ENCODE data around the gene HSPG2. TPM values are rescaled to one million over a fixed set of nuclear protein-coding genes. Genes with fewer than 3 reads are reported as not detected.

HSPG2 gene
- total and polyA plus RNA-seq, 12 donors = 38.7 to 558 (median 273) TPM

- TF ChIP-seq, protein P1, sequence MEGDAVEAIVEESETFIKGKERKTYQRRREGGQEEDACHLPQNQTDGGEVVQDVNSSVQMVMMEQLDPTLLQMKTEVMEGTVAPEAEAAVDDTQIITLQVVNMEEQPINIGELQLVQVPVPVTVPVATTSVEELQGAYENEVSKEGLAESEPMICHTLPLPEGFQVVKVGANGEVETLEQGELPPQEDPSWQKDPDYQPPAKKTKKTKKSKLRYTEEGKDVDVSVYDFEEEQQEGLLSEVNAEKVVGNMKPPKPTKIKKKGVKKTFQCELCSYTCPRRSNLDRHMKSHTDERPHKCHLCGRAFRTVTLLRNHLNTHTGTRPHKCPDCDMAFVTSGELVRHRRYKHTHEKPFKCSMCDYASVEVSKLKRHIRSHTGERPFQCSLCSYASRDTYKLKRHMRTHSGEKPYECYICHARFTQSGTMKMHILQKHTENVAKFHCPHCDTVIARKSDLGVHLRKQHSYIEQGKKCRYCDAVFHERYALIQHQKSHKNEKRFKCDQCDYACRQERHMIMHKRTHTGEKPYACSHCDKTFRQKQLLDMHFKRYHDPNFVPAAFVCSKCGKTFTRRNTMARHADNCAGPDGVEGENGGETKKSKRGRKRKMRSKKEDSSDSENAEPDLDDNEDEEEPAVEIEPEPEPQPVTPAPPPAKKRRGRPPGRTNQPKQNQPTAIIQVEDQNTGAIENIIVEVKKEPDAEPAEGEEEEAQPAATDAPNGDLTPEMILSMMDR (IDR thresholded peaks at IDR 0.05) = no peak
- peak in 1 of 2 donors; percentile 55 for TF ChIP-seq POLR2A (IDR thresholded peaks at IDR 0.05)
- 28 to 54% (median 32%) methylated on average over 1 to 8 of the region's 8 CpGs for WGBS, 4 donors
- peak in 6 of 7 donors; percentile 73 to 91 (median 87) for DNase-seq
- Histone ChIP-seq H3K27ac (peak overlapping the region; percentile 69 to 87 (median 85)), H3K4me3 (no peak overlapping the region), H3K4me1 (replicated peaks in 1 of 2) (peaks cover 64 to 86% of the 10 kb centered on the region in 2 donors), H3K36me3 (replicated peaks in 1 of 2) (no peaks in the 10 kb centered on the region), H3K27me3 (no peaks in the 10 kb centered on the region), H3K9me3 (replicated peaks in 1 of 3) (no peaks in the 10 kb centered on the region)
- intact Hi-C loops (cut with DNase I) = no loop called here
Measured at GRCh38 chr1:21913258-21913657, 23.9 kb downstream of the HSPG2 start.

DNA sequence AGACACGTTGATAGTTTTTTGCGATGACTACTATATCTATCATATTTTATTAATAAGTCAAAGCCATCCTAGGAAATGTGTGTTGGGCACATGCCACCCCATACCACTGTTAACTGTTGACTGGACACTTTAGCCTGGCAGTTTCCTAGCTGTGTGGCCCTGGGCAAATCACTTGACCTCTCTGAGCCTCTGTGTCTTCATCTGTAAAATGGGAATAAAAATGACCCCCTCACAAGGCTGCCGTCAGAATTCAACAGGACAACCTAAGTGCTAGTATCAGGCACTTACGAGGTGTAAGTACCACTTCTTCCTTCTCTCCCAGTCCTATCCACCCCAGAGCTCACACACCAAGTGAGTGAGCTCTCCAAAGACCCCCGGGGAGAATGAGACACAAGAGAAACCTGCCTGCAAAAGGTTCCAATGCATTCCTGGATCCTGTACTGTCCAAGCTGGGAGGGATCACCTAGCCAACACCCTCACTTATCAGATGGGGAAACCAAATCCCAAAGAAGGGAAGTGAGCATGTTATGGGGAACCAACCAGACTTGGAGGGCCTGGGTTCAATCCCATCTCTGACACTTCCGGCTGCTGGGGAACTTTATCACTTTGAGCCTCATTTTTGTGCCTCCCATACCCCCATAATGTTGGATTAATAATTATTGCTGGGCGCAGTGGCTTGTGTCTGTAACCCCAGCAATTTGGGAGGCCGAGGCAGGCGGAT lies 24.9 kb downstream of the HSPG2 start:
- Histone ChIP-seq H3K36me3 (replicated peaks in 1 of 2) (no peaks in the 10 kb centered on the region), H3K27ac (peak overlapping the region; percentile 69 to 87 (median 85)), H3K27me3 (no peaks in the 10 kb centered on the region), H3K4me3 (no peak overlapping the region), H3K4me1 (replicated peaks in 1 of 2) (peaks cover 64 to 87% of the 10 kb centered on the region in 2 donors), H3K9me3 (replicated peaks in 1 of 3) (no peaks in the 10 kb centered on the region)
- DNase-seq = no peak
- TF ChIP-seq, protein P1 (IDR thresholded peaks at IDR 0.05) = no peak
- no peak for TF ChIP-seq POLR2A (IDR thresholded peaks at IDR 0.05)
- WGBS, 4 donors = 69 to 75% (median 71%) methylated on average over 9 of the region's 9 CpGs
- intact Hi-C loops (cut with DNase I) = no loop called here

- Histone ChIP-seq H3K4me3 (no peak overlapping the region), H3K9me3 (replicated peaks in 1 of 3) (no peaks in the 10 kb centered on the region), H3K27ac (peak overlapping the region in 4 of 5 donors; percentile 69 to 87 (median 80)), H3K4me1 (replicated peaks in 1 of 2) (peaks cover 64 to 87% of the 10 kb centered on the region in 2 donors), H3K36me3 (replicated peaks in 1 of 2) (no peaks in the 10 kb centered on the region), H3K27me3 (no peaks in the 10 kb centered on the region)
- peak in 4 of 7 donors; percentile 51 to 69 (median 58) for DNase-seq
- intact Hi-C loops (cut with DNase I) = no loop called here
- 18 to 35% (median 29%) methylated on average over 5 to 10 of the region's 10 CpGs for WGBS, 4 donors
- TF ChIP-seq, protein P1 (IDR thresholded peaks at IDR 0.05) = no peak
- no peak for TF ChIP-seq POLR2A (IDR thresholded peaks at IDR 0.05)
Measured at GRCh38 chr1:21911205-21912001, 25.7 kb downstream of the HSPG2 start.

GRCh38 chr1:21910558-21911204 lies 26.4 kb downstream of the HSPG2 start:
- intact Hi-C loops (cut with DNase I) = no loop called here

More at GRCh38 chr1:21910558-21911204, 26.4 kb downstream of the HSPG2 start:
- no peaks in the 10 kb centered on the region for H3K27me3 ChIP-seq
- peaks cover 64 to 83% of the 10 kb centered on the region in 2 donors for H3K4me1 ChIP-seq (replicated peaks in 1 of 2)
- TF ChIP-seq POLR2A (IDR thresholded peaks at IDR 0.05) = no peak
- TF ChIP-seq, protein P1 (IDR thresholded peaks at IDR 0.05) = no peak
- H3K9me3 ChIP-seq (replicated peaks in 1 of 3) = no peaks in the 10 kb centered on the region
- 59 to 72% (median 63%) methylated on average over 11 of the region's 11 CpGs for WGBS, 4 donors
- no peaks in the 10 kb centered on the region for H3K36me3 ChIP-seq (replicated peaks in 1 of 2)
- no peak for DNase-seq
- H3K27ac ChIP-seq = peak overlapping the region in 4 of 5 donors; percentile 69 to 87 (median 80)
- no peak overlapping the region for H3K4me3 ChIP-seq
